Transverse colon (tissue), 3 donors: Measurements from ENCODE around the gene MDP1.

Source experiments
- CTCF ChIP-seq, 5 experiments: fragments of 200-600 bp in 3 of 5; fragments of 450-650 bp in 2 of 5; sonication (generic) in 3 of 5; IDR thresholded peaks; 1 replicate in 2 of 5; 2 replicates in 3 of 5; pipeline ENCODE4 v1.5.1; 2016 to 2017; ENCODE audit warnings: antibody characterized with exemption in 5 of 5, inconsistent platforms in 3 of 5, mild to moderate bottlenecking in 2 of 5, moderate library complexity in 1 of 5
- POLR2A ChIP-seq: fragments of 450-650 bp; IDR thresholded peaks from one replicate; pipeline ENCODE4 v1.6.1; 2016; ENCODE audit warnings: antibody characterized with exemption, mild to moderate bottlenecking, moderate library complexity

- TF ChIP-seq POLR2A = no peak
- no peak for TF ChIP-seq CTCF (IDR thresholded peaks at IDR 0.05)
Measured at GRCh38 chr14:24179294-24179960, 36.4 kb downstream of the MDP1 start.
